ENCODE results near the gene TSPAN18. TPM values are rescaled to one million over a fixed set of nuclear protein-coding genes. Genes with fewer than 3 reads are reported as not detected.

TSPAN18 gene
- total RNA-seq, result 10 to 100 TPM in 1 of 4 donors, 1 to 10 TPM in 3; 8.0 to 21.7 (median 9.2) TPM
- polyA plus RNA-seq, result 1 to 10 TPM; 5.2 to 5.8 (median 5.3) TPM
- long read RNA-seq, donor 1, result 0 reads
- long read RNA-seq, donor 2, partial matches to known transcripts, result 0 of 6 reads
- long read RNA-seq, donor 2, other reads (novel, unspliced or antisense), result 4 of 6 reads

DNA sequence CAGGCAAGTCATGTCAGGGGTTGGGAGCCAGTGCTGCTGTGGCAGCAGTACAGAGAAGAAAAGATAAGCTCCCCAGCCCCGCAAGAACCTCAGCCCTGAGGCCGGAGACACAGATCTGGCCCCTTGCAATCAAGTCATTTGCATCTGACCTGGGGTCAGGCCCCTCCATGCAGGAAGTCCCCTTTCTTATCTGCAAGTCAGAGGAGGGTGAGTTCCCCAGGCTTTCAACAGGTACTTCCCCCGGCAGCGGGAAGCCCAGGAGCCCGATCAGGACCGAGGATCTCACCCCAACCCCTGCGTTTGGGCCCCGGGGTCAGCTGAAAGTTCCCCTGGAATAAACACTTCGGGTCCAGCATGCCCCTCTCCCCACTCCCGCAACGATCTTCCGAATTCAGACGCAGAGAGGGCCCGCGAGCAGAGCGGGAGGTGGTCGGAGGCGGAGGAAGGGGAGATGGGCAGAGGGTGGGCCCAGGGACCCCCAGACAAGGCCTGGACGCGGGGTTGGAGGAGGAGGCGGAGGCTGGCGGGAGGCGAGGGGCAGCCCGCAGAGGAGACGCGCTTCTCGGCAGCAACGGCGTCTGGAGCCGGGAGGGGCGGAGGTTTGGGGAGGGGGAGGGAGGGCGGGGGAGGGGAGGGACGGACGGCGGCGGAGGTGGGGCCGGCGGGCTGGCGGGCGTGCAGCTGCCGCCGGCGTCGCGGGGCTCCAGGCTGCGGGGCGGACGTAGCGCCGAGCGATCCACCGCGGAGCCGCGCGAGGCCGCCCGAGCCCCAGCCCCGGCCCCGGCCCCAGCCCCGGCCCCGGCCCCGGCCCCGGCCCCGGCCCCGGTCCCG lies at the start of gene TSPAN18:
TSPAN18 (plus strand) TSS at position 680 of the 831 bp plus-strand sequence. CDS start 179,455 bp downstream, outside the sequence.
- TF ChIP-seq, protein P1, sequence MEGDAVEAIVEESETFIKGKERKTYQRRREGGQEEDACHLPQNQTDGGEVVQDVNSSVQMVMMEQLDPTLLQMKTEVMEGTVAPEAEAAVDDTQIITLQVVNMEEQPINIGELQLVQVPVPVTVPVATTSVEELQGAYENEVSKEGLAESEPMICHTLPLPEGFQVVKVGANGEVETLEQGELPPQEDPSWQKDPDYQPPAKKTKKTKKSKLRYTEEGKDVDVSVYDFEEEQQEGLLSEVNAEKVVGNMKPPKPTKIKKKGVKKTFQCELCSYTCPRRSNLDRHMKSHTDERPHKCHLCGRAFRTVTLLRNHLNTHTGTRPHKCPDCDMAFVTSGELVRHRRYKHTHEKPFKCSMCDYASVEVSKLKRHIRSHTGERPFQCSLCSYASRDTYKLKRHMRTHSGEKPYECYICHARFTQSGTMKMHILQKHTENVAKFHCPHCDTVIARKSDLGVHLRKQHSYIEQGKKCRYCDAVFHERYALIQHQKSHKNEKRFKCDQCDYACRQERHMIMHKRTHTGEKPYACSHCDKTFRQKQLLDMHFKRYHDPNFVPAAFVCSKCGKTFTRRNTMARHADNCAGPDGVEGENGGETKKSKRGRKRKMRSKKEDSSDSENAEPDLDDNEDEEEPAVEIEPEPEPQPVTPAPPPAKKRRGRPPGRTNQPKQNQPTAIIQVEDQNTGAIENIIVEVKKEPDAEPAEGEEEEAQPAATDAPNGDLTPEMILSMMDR (IDR thresholded peaks at IDR 0.05), result no peak
- DNase-seq, result peak in 1 of 2 donors; percentile 30
- peaks cover 0 to 47% (median 2%) of the 10 kb centered on the region in 3 donors for H3K27me3 ChIP-seq (ENCODE audit: insufficient read depth in 3 of 3, low read length in 2 of 3)
- peak within 1 kb of the TSS; percentile 72 for H3K4me3 ChIP-seq
- no peaks in the 10 kb centered on the region for H3K9me3 ChIP-seq
- no peak for ATAC-seq
- no peaks in the 10 kb centered on the region for H3K36me3 ChIP-seq (ENCODE audit: insufficient read depth in 1 of 2, low read depth in 1 of 2)
- H3K27ac ChIP-seq, result peak within 1 kb of the TSS; percentile 46
- intact Hi-C loops (cut with DNase I), result loop anchor here (1.0 to 5.0 kb wide), 2 partner anchors 168 to 181 kb away; no protein-coding TSS in a partner anchor
- 10 to 28% (median 24%) methylated on average over 18 to 59 of the region's 67 CpGs for WGBS, 3 donors
- H3K4me1 ChIP-seq, result no peaks in the 10 kb centered on the region

DNA sequence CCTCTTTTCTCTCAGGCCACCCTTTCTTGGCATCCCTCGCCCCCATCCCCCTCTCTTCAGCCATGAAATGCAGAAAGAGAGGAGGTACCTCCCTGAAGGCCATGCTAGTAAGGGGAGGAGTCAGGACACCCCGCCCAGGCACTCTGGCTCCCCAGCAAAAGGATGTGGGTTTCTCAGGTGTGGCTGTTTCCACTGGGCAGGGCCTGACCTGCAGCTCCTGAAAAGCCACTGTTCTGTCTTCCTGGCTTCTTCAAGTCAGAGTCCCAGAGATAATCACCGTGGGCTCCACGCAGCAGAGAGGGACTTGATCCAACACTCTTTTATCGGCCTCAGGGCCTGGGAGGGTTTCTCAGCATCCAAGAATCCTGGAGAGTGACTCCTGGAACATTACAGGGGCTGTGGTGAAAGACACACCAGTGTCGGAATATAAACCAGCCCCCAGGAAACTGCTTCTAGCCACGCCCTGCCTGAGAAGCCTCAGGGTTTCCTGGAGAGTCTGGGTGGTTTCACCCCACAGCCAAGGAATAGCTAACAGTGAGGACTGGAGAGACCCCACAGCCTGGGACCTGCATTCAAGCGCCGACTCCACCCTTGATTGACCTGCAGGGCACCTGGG lies 45.7 kb upstream of the TSPAN18 start:
- no peaks in the 10 kb centered on the region for H3K36me3 ChIP-seq (ENCODE audit: insufficient read depth in 1 of 2, low read depth in 1 of 2)
- no peak overlapping the region for H3K27ac ChIP-seq
- intact Hi-C loops (cut with DNase I), result no loop called here
- WGBS, 3 donors, result 82 to 87% (median 86%) methylated on average over 8 to 9 of the region's 9 CpGs
- no peak overlapping the region for H3K4me3 ChIP-seq
- no peaks in the 10 kb centered on the region for H3K4me1 ChIP-seq
- no peaks in the 10 kb centered on the region for H3K27me3 ChIP-seq (ENCODE audit: insufficient read depth in 3 of 3, low read length in 2 of 3)
- H3K9me3 ChIP-seq, result no peaks in the 10 kb centered on the region
- ATAC-seq (no peak), DNase-seq (no peak)
- TF ChIP-seq, protein P1 (IDR thresholded peaks at IDR 0.05), result no peak

GRCh38 chr11:44681698-44682097 lies 45.1 kb upstream of the TSPAN18 start:
- no peak for DNase-seq
- H3K27ac ChIP-seq, result no peak overlapping the region
- H3K36me3 ChIP-seq (ENCODE audit: insufficient read depth in 1 of 2, low read depth in 1 of 2), result no peaks in the 10 kb centered on the region
- intact Hi-C loops (cut with DNase I), result no loop called here
- 57 to 80% (median 76%) methylated on average over 2 of the region's 2 CpGs for WGBS, 3 donors
- ATAC-seq, result no peak
- H3K27me3 ChIP-seq (ENCODE audit: insufficient read depth in 3 of 3, low read length in 2 of 3), result no peaks in the 10 kb centered on the region
- H3K4me3 ChIP-seq, result no peak overlapping the region
- TF ChIP-seq, protein P1 (IDR thresholded peaks at IDR 0.05), result no peak
- no peaks in the 10 kb centered on the region for H3K9me3 ChIP-seq
- no peaks in the 10 kb centered on the region for H3K4me1 ChIP-seq

- Histone ChIP-seq H3K36me3 (ENCODE audit: insufficient read depth in 1 of 2, low read depth in 1 of 2) (no peaks in the 10 kb centered on the region), H3K4me1 (no peaks in the 10 kb centered on the region), H3K4me3 (no peak overlapping the region), H3K9me3 (no peaks in the 10 kb centered on the region), H3K27ac (no peak overlapping the region), H3K27me3 (ENCODE audit: insufficient read depth in 3 of 3, low read length in 2 of 3) (peaks cover 0 to 6% (median 0%) of the 10 kb centered on the region in 3 donors)
- intact Hi-C loops (cut with DNase I), result no loop called here
- WGBS, 3 donors, result 78 to 84% (median 82%) methylated on average over 10 of the region's 10 CpGs
- DNase-seq (no peak), ATAC-seq (no peak)
- TF ChIP-seq, protein P1 (IDR thresholded peaks at IDR 0.05), result no peak
Observed at GRCh38 chr11:44684859-44685281, 41.9 kb upstream of the TSPAN18 start.
